ENCODE data around the gene UACA.

UACA gene

GRCh38 chr15:70646169-70646568 is 117.2 kb downstream of the UACA start:
- no peaks in the 10 kb centered on the region for H3K4me1 ChIP-seq (ENCODE audit: control insufficient read depth, insufficient read depth, low read length)
- no peak for DNase-seq (ENCODE audit: low read depth, low spot score)
- no CpG with 5 or more reads among the region's 1 CpG for WGBS (ENCODE audit: insufficient coverage, insufficient read length)
- H3K36me3 ChIP-seq (ENCODE audit: control insufficient read depth, insufficient read depth, low read length): no peaks in the 10 kb centered on the region
- no peaks in the 10 kb centered on the region for H3K9me3 ChIP-seq (ENCODE audit: control insufficient read depth, insufficient read depth, low read length)
- no peak overlapping the region for H3K4me3 ChIP-seq (ENCODE audit: low read length)
- H3K27ac ChIP-seq (ENCODE audit: low read length): no peak overlapping the region
- no peaks in the 10 kb centered on the region for H3K27me3 ChIP-seq (ENCODE audit: control insufficient read depth, insufficient read depth, low read length)

GRCh38 chr15:70643783-70644125 is 119.6 kb downstream of the UACA start:
- Histone ChIP-seq H3K4me1 (ENCODE audit: control insufficient read depth, insufficient read depth, low read length) (no peaks in the 10 kb centered on the region), H3K27me3 (ENCODE audit: control insufficient read depth, insufficient read depth, low read length) (no peaks in the 10 kb centered on the region), H3K4me3 (ENCODE audit: low read length) (no peak overlapping the region), H3K27ac (ENCODE audit: low read length) (no peak overlapping the region), H3K9me3 (ENCODE audit: control insufficient read depth, insufficient read depth, low read length) (no peaks in the 10 kb centered on the region), H3K36me3 (ENCODE audit: control insufficient read depth, insufficient read depth, low read length) (no peaks in the 10 kb centered on the region)
- WGBS (ENCODE audit: insufficient coverage, insufficient read length): no CpG with 5 or more reads among the region's 1 CpG
- no peak for DNase-seq (ENCODE audit: low read depth, low spot score)

GRCh38 chr15:70643106-70643782 is 120.1 kb downstream of the UACA start:
- no peak for DNase-seq (ENCODE audit: low read depth, low spot score)
- Histone ChIP-seq H3K27me3 (ENCODE audit: control insufficient read depth, insufficient read depth, low read length) (no peaks in the 10 kb centered on the region), H3K9me3 (ENCODE audit: control insufficient read depth, insufficient read depth, low read length) (no peaks in the 10 kb centered on the region), H3K27ac (ENCODE audit: low read length) (no peak overlapping the region), H3K4me3 (ENCODE audit: low read length) (no peak overlapping the region), H3K36me3 (ENCODE audit: control insufficient read depth, insufficient read depth, low read length) (no peaks in the 10 kb centered on the region), H3K4me1 (ENCODE audit: control insufficient read depth, insufficient read depth, low read length) (no peaks in the 10 kb centered on the region)
- WGBS (ENCODE audit: insufficient coverage, insufficient read length): no CpG with 5 or more reads among the region's 8 CpGs

GRCh38 chr15:70636540-70637165 is 126.7 kb downstream of the UACA start:
- Histone ChIP-seq H3K9me3 (ENCODE audit: control insufficient read depth, insufficient read depth, low read length) (no peaks in the 10 kb centered on the region), H3K27me3 (ENCODE audit: control insufficient read depth, insufficient read depth, low read length) (no peaks in the 10 kb centered on the region), H3K4me3 (ENCODE audit: low read length) (no peak overlapping the region), H3K36me3 (ENCODE audit: control insufficient read depth, insufficient read depth, low read length) (no peaks in the 10 kb centered on the region), H3K4me1 (ENCODE audit: control insufficient read depth, insufficient read depth, low read length) (peaks cover 10% of the 10 kb centered on the region), H3K27ac (ENCODE audit: low read length) (no peak overlapping the region)
- no peak for DNase-seq (ENCODE audit: low read depth, low spot score)
- no CpG with 5 or more reads among the region's 5 CpGs for WGBS (ENCODE audit: insufficient coverage, insufficient read length)

- no CpG with 5 or more reads among the region's 2 CpGs for WGBS (ENCODE audit: insufficient coverage, insufficient read length)
- H3K27me3 ChIP-seq (ENCODE audit: control insufficient read depth, insufficient read depth, low read length): no peaks in the 10 kb centered on the region
- no peaks in the 10 kb centered on the region for H3K36me3 ChIP-seq (ENCODE audit: control insufficient read depth, insufficient read depth, low read length)
- no peak overlapping the region for H3K4me3 ChIP-seq (ENCODE audit: low read length)
- peaks cover 14% of the 10 kb centered on the region for H3K4me1 ChIP-seq (ENCODE audit: control insufficient read depth, insufficient read depth, low read length)
- no peak for DNase-seq (ENCODE audit: low read depth, low spot score)
- no peaks in the 10 kb centered on the region for H3K9me3 ChIP-seq (ENCODE audit: control insufficient read depth, insufficient read depth, low read length)
- H3K27ac ChIP-seq (ENCODE audit: low read length): no peak overlapping the region
Measured at GRCh38 chr15:70635895-70636294, 127.5 kb downstream of the UACA start.

- no CpG with 5 or more reads among the region's 7 CpGs for WGBS (ENCODE audit: insufficient coverage, insufficient read length)
- no peaks in the 10 kb centered on the region for H3K27me3 ChIP-seq (ENCODE audit: control insufficient read depth, insufficient read depth, low read length)
Measured at GRCh38 chr15:70633991-70634390, 129.4 kb downstream of the UACA start.

GRCh38 chr15:70633103-70633831 is 130.1 kb downstream of the UACA start:
- WGBS (ENCODE audit: insufficient coverage, insufficient read length): no CpG with 5 or more reads among the region's 12 CpGs
- H3K4me1 ChIP-seq (ENCODE audit: control insufficient read depth, insufficient read depth, low read length): peaks cover 14% of the 10 kb centered on the region
- DNase-seq (ENCODE audit: low read depth, low spot score): no peak
- no peaks in the 10 kb centered on the region for H3K27me3 ChIP-seq (ENCODE audit: control insufficient read depth, insufficient read depth, low read length)
- H3K4me3 ChIP-seq (ENCODE audit: low read length): no peak overlapping the region
- H3K27ac ChIP-seq (ENCODE audit: low read length): no peak overlapping the region
- no peaks in the 10 kb centered on the region for H3K36me3 ChIP-seq (ENCODE audit: control insufficient read depth, insufficient read depth, low read length)
- H3K9me3 ChIP-seq (ENCODE audit: control insufficient read depth, insufficient read depth, low read length): no peaks in the 10 kb centered on the region

More at GRCh38 chr15:70633991-70634390, 129.4 kb downstream of the UACA start:
- peaks cover 14% of the 10 kb centered on the region for H3K4me1 ChIP-seq (ENCODE audit: control insufficient read depth, insufficient read depth, low read length)
- no peaks in the 10 kb centered on the region for H3K36me3 ChIP-seq (ENCODE audit: control insufficient read depth, insufficient read depth, low read length)
- no peaks in the 10 kb centered on the region for H3K9me3 ChIP-seq (ENCODE audit: control insufficient read depth, insufficient read depth, low read length)
- DNase-seq (ENCODE audit: low read depth, low spot score): no peak
- H3K27ac ChIP-seq (ENCODE audit: low read length): no peak overlapping the region
- no peak overlapping the region for H3K4me3 ChIP-seq (ENCODE audit: low read length)

GRCh38 chr15:70632491-70633102 is 130.8 kb downstream of the UACA start:
- Histone ChIP-seq H3K9me3 (ENCODE audit: control insufficient read depth, insufficient read depth, low read length) (no peaks in the 10 kb centered on the region), H3K4me3 (ENCODE audit: low read length) (no peak overlapping the region), H3K27me3 (ENCODE audit: control insufficient read depth, insufficient read depth, low read length) (no peaks in the 10 kb centered on the region), H3K36me3 (ENCODE audit: control insufficient read depth, insufficient read depth, low read length) (no peaks in the 10 kb centered on the region), H3K27ac (ENCODE audit: low read length) (no peak overlapping the region), H3K4me1 (ENCODE audit: control insufficient read depth, insufficient read depth, low read length) (peaks cover 14% of the 10 kb centered on the region)
- DNase-seq (ENCODE audit: low read depth, low spot score): no peak
- WGBS (ENCODE audit: insufficient coverage, insufficient read length): 100% methylated on average over 1 of the region's 5 CpGs

- Histone ChIP-seq H3K36me3 (ENCODE audit: control insufficient read depth, insufficient read depth, low read length) (no peaks in the 10 kb centered on the region), H3K4me1 (ENCODE audit: control insufficient read depth, insufficient read depth, low read length) (peaks cover 14% of the 10 kb centered on the region), H3K4me3 (ENCODE audit: low read length) (no peak overlapping the region), H3K27me3 (ENCODE audit: control insufficient read depth, insufficient read depth, low read length) (no peaks in the 10 kb centered on the region), H3K27ac (ENCODE audit: low read length) (no peak overlapping the region), H3K9me3 (ENCODE audit: control insufficient read depth, insufficient read depth, low read length) (no peaks in the 10 kb centered on the region)
- WGBS (ENCODE audit: insufficient coverage, insufficient read length): no CpG with 5 or more reads among the region's 4 CpGs
- no peak for DNase-seq (ENCODE audit: low read depth, low spot score)
Measured at GRCh38 chr15:70632079-70632478, 131.3 kb downstream of the UACA start.

- no peak overlapping the region for H3K4me3 ChIP-seq (ENCODE audit: low read length)
- H3K4me1 ChIP-seq (ENCODE audit: control insufficient read depth, insufficient read depth, low read length): peaks cover 14% of the 10 kb centered on the region
- H3K27ac ChIP-seq (ENCODE audit: low read length): no peak overlapping the region
- H3K27me3 ChIP-seq (ENCODE audit: control insufficient read depth, insufficient read depth, low read length): no peaks in the 10 kb centered on the region
- H3K9me3 ChIP-seq (ENCODE audit: control insufficient read depth, insufficient read depth, low read length): no peaks in the 10 kb centered on the region
- H3K36me3 ChIP-seq (ENCODE audit: control insufficient read depth, insufficient read depth, low read length): no peaks in the 10 kb centered on the region
- DNase-seq (ENCODE audit: low read depth, low spot score): no peak
- no CpG with 5 or more reads among the region's 11 CpGs for WGBS (ENCODE audit: insufficient coverage, insufficient read length)
Measured at GRCh38 chr15:70629735-70630273, 133.6 kb downstream of the UACA start.
